Hematopoietic multipotent progenitor cell treated with erythropoietin and hydrocortisone succinate and interleukin-3 and kit ligand, for 4 days (in vitro differentiated cells): ENCODE measurements around the gene PAOX.

ENCODE experiments used
- DNase-seq: peaks from one replicate; pipeline ENCODE4 v3.0.0-alpha.2; 2015

Gene PAOX

GRCh38 chr10:133379152-133379800, at the start of gene PAOX:
Gene PAOX, plus strand, starts transcription at chr10:133379262. Its CDS starts 55 bp downstream, at chr10:133379317.
- DNase-seq, result peak; percentile 62

- DNase-seq, result peak; percentile 93
These were observed 49.4 kb upstream of the PAOX start for GRCh38 chr10:133329491-133330202.

GRCh38 chr10:133332936-133333699, 45.9 kb upstream of the PAOX start:
- DNase-seq, result no peak

GRCh38 chr10:133334503-133335245, 44.4 kb upstream of the PAOX start:
- DNase-seq, result no peak

GRCh38 chr10:133335246-133336117, 43.6 kb upstream of the PAOX start:
- peak; percentile 81 for DNase-seq

GRCh38 chr10:133336118-133336576, 42.9 kb upstream of the PAOX start:
- no peak for DNase-seq

GRCh38 chr10:133336577-133337369, 42.3 kb upstream of the PAOX start, which contains the start of gene CALY:
Gene CALY, minus strand, starts transcription at chr10:133336896. Its CDS starts 7,907 bp downstream, at chr10:133328989.
- peak; percentile 62 for DNase-seq

- DNase-seq, result no peak
These were observed 41.7 kb upstream of the PAOX start for GRCh38 chr10:133337370-133337725.

GRCh38 chr10:133338080-133339071, 40.7 kb upstream of the PAOX start:
- no peak for DNase-seq

GRCh38 chr10:133339708-133340380, 39.2 kb upstream of the PAOX start:
- no peak for DNase-seq

GRCh38 chr10:133341983-133342382, 37.1 kb upstream of the PAOX start:
- no peak for DNase-seq

- DNase-seq, result no peak
These were observed 36.1 kb upstream of the PAOX start for GRCh38 chr10:133342942-133343341.

GRCh38 chr10:133343558-133343957, 35.5 kb upstream of the PAOX start:
- no peak for DNase-seq

GRCh38 chr10:133344236-133344635, 34.8 kb upstream of the PAOX start:
- DNase-seq, result no peak

GRCh38 chr10:133346413-133346812, 32.6 kb upstream of the PAOX start:
- DNase-seq, result no peak

- no peak for DNase-seq
These were observed 31.1 kb upstream of the PAOX start for GRCh38 chr10:133347710-133348517.

GRCh38 chr10:133349160-133349568, 29.9 kb upstream of the PAOX start:
- no peak for DNase-seq

- DNase-seq, result no peak
These were observed 29.5 kb upstream of the PAOX start for GRCh38 chr10:133349577-133350011.
